Epithelial cell of proximal tubule (primary cell): Measurements from ENCODE around the gene SPPL3. TPM values are rescaled to one million over a fixed set of nuclear protein-coding genes. Genes with fewer than 3 reads are reported as not detected.

Experiments used
- DNase-seq: peaks from one replicate; pipeline ENCODE4 v3.0.0-alpha.2; 2011; ENCODE audit warnings: low read depth
- H3K4me3 ChIP-seq: 2 replicates; pipeline ENCODE4 v1.5.1; 2011; ENCODE audit warnings: low read depth, mild to moderate bottlenecking, low read length
- CTCF ChIP-seq: conservative IDR thresholded peaks from 2 replicates; pipeline ENCODE4 v1.5.1; 2012; ENCODE audit warnings: low read depth, mild to moderate bottlenecking, low read length
- total RNA-seq: library from RNA; depleted of rRNA; stranded (reverse); fragments of >200 nt; gene quantifications from 2 replicates; pipeline ENCODE4 v1.2.3, GENCODE V29; 2015

SPPL3 gene
- total RNA-seq, 1 donor from 2014 or later, result 8.6 TPM

GRCh38 chr12:120720987-120721801, 183.0 kb downstream of the SPPL3 start:
- no peak overlapping the region for H3K4me3 ChIP-seq
- no peak for TF ChIP-seq CTCF
- DNase-seq, result no peak

- no peak overlapping the region for H3K4me3 ChIP-seq
- TF ChIP-seq CTCF, result no peak
- DNase-seq, result no peak
Measured at GRCh38 chr12:120720234-120720986, 183.7 kb downstream of the SPPL3 start.

- DNase-seq, result no peak
- no peak overlapping the region for H3K4me3 ChIP-seq
- no peak for TF ChIP-seq CTCF
Measured at GRCh38 chr12:120719496-120720233, 184.5 kb downstream of the SPPL3 start.

- no peak overlapping the region for H3K4me3 ChIP-seq
- peak; percentile 29 for DNase-seq
- TF ChIP-seq CTCF, result no peak
Measured at GRCh38 chr12:120719072-120719471, 185.1 kb downstream of the SPPL3 start.

- no peak for DNase-seq
- no peak for TF ChIP-seq CTCF
- H3K4me3 ChIP-seq, result no peak overlapping the region
Measured at GRCh38 chr12:120718055-120718454, 186.1 kb downstream of the SPPL3 start.

- no peak for DNase-seq
- TF ChIP-seq CTCF, result peak; percentile 93
- no peak overlapping the region for H3K4me3 ChIP-seq
Measured at GRCh38 chr12:120713861-120714482, 190.2 kb downstream of the SPPL3 start.
